ENCODE results near the gene CDH13.
"Not testable (repeated sequence)": the region's sequence is repeated elsewhere in the genome, so short reads cannot be mapped to it uniquely, and the experiment has no call there.

The CDH13 gene

GRCh38 chr16:82924075-82924854, 297.5 kb downstream of the CDH13 start:
- no peaks in the 10 kb centered on the region for H3K4me1 ChIP-seq (ENCODE audit: insufficient read depth, poor library complexity, severe bottlenecking)
- ATAC-seq (ENCODE audit: low read depth) (no peak), DNase-seq (ENCODE audit: low spot score) (no peak)
- no peak overlapping the region for H3K4me3 ChIP-seq (ENCODE audit: severe bottlenecking)
- H3K27ac ChIP-seq (ENCODE audit: poor library complexity, severe bottlenecking), result no peak overlapping the region
- H3K9me3 ChIP-seq (ENCODE audit: severe bottlenecking), result no peaks in the 10 kb centered on the region
- no peaks in the 10 kb centered on the region for H3K27me3 ChIP-seq (ENCODE audit: insufficient read depth, poor library complexity, severe bottlenecking)
- TF ChIP-seq, protein P1, sequence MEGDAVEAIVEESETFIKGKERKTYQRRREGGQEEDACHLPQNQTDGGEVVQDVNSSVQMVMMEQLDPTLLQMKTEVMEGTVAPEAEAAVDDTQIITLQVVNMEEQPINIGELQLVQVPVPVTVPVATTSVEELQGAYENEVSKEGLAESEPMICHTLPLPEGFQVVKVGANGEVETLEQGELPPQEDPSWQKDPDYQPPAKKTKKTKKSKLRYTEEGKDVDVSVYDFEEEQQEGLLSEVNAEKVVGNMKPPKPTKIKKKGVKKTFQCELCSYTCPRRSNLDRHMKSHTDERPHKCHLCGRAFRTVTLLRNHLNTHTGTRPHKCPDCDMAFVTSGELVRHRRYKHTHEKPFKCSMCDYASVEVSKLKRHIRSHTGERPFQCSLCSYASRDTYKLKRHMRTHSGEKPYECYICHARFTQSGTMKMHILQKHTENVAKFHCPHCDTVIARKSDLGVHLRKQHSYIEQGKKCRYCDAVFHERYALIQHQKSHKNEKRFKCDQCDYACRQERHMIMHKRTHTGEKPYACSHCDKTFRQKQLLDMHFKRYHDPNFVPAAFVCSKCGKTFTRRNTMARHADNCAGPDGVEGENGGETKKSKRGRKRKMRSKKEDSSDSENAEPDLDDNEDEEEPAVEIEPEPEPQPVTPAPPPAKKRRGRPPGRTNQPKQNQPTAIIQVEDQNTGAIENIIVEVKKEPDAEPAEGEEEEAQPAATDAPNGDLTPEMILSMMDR (IDR thresholded peaks at IDR 0.05; ENCODE audit: poor library complexity, severe bottlenecking), result no peak
- H3K36me3 ChIP-seq (ENCODE audit: low read depth), result no peaks in the 10 kb centered on the region

GRCh38 chr16:82926500-82926899, 299.7 kb downstream of the CDH13 start:
- TF ChIP-seq, protein P1 (IDR thresholded peaks at IDR 0.05; ENCODE audit: poor library complexity, severe bottlenecking), result no peak
- ATAC-seq (ENCODE audit: low read depth), result no peak
- no peak for DNase-seq (ENCODE audit: low spot score)
- H3K36me3 ChIP-seq (ENCODE audit: low read depth), result no peaks in the 10 kb centered on the region
- H3K4me3 ChIP-seq (ENCODE audit: severe bottlenecking), result no peak overlapping the region
- no peaks in the 10 kb centered on the region for H3K27me3 ChIP-seq (ENCODE audit: insufficient read depth, poor library complexity, severe bottlenecking)
- H3K27ac ChIP-seq (ENCODE audit: poor library complexity, severe bottlenecking), result no peak overlapping the region
- H3K4me1 ChIP-seq (ENCODE audit: insufficient read depth, poor library complexity, severe bottlenecking), result no peaks in the 10 kb centered on the region
- no peaks in the 10 kb centered on the region for H3K9me3 ChIP-seq (ENCODE audit: severe bottlenecking)

DNA sequence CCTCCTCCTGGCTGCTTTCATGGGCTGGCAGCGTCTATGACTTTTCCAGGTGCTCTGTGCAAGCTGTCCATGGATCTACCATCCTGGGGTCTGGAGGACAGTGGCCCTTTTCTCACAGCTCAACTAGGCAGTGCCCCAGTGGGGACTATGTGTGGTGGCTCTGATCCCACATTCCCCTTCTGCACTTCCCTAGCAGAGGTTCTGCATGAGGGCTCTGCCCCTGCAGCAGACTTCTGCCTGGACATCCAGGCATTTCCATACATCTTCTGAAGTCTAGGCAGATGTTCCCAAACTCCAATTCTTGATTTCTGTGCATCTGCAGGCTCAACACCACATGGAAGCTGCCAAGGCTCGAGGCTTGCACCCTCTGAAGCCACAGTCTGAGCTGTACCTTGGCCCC, 307.2 kb downstream of the CDH13 start:
- not testable (repeated sequence) for H3K27ac ChIP-seq (ENCODE audit: poor library complexity, severe bottlenecking); H3K27me3 ChIP-seq (ENCODE audit: insufficient read depth, poor library complexity, severe bottlenecking); ATAC-seq (ENCODE audit: low read depth); H3K4me1 ChIP-seq (ENCODE audit: insufficient read depth, poor library complexity, severe bottlenecking); H3K9me3 ChIP-seq (ENCODE audit: severe bottlenecking); H3K36me3 ChIP-seq (ENCODE audit: low read depth); DNase-seq (ENCODE audit: low spot score); H3K4me3 ChIP-seq (ENCODE audit: severe bottlenecking)

DNA sequence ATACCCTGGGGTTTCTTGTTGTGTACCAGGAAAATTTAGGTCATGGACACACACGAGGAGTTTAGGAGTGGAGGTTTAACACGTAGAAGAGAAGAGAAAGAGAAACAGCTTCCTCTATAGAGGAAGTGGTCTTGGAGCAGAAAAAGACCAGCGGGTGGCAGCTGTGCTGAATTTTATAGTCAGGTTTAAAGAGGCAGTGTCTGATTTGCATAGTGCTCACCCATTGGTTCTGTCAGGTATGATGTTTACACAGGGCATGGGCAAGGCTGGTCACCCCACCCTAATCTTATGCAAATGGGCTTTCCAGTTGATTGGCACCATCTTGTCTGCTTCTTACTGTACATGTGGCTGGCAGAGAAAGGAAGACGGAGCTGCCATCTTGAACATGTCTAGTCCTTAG, 309.0 kb downstream of the CDH13 start:
- no peaks in the 10 kb centered on the region for H3K27me3 ChIP-seq (ENCODE audit: insufficient read depth, poor library complexity, severe bottlenecking)

GRCh38 chr16:82936941-82937551, 310.3 kb downstream of the CDH13 start:
- peak; percentile 88 for ATAC-seq (ENCODE audit: low read depth)
- no peak overlapping the region for H3K27ac ChIP-seq (ENCODE audit: poor library complexity, severe bottlenecking)

More for the DNA sequence above, 309.0 kb downstream of the CDH13 start:
- Histone ChIP-seq H3K4me1 (ENCODE audit: insufficient read depth, poor library complexity, severe bottlenecking) (peaks cover 9% of the 10 kb centered on the region), H3K27ac (ENCODE audit: poor library complexity, severe bottlenecking) (no peak overlapping the region), H3K36me3 (ENCODE audit: low read depth) (0 out of 2 replicates have a peak, but pooled peaks cover 4% of the 10 kb centered on the region), H3K9me3 (ENCODE audit: severe bottlenecking) (no peaks in the 10 kb centered on the region), H3K4me3 (ENCODE audit: severe bottlenecking) (no peak overlapping the region)
- ATAC-seq (ENCODE audit: low read depth) (no peak), DNase-seq (ENCODE audit: low spot score) (no peak)
- TF ChIP-seq, protein P1 (IDR thresholded peaks at IDR 0.05; ENCODE audit: poor library complexity, severe bottlenecking), result no peak

More at GRCh38 chr16:82936941-82937551, 310.3 kb downstream of the CDH13 start:
- Histone ChIP-seq H3K27me3 (ENCODE audit: insufficient read depth, poor library complexity, severe bottlenecking) (no peaks in the 10 kb centered on the region), H3K9me3 (ENCODE audit: severe bottlenecking) (no peaks in the 10 kb centered on the region), H3K4me1 (ENCODE audit: insufficient read depth, poor library complexity, severe bottlenecking) (peaks cover 9% of the 10 kb centered on the region), H3K4me3 (ENCODE audit: severe bottlenecking) (no peak overlapping the region), H3K36me3 (ENCODE audit: low read depth) (0 out of 2 replicates have a peak, but pooled peaks cover 4% of the 10 kb centered on the region)
- TF ChIP-seq, protein P1 (IDR thresholded peaks at IDR 0.05; ENCODE audit: poor library complexity, severe bottlenecking), result no peak
- no peak for DNase-seq (ENCODE audit: low spot score)

All from RWPE2 (cell line).